HepG2 (cell line): ENCODE data around the gene CCNB2. TPM values are rescaled to one million over a fixed set of nuclear protein-coding genes. Genes with fewer than 3 reads are reported as not detected.

Source experiments
- ATF7 ChIP-seq, 2 experiments: fragments of 450-650 bp in 1 of 2; sonication (generic) in 1 of 2; formaldehyde crosslinking in 1 of 2; IDR thresholded peaks; 2 replicates each; pipeline versions ENCODE4 v1.4.0 to v1.6.1; 2016 to 2020; ENCODE audit warnings: antibody characterized with exemption in 1 of 2, mild to moderate bottlenecking in 1 of 2, missing genetic modification reagents in 1 of 2
- CBFB ChIP-seq: sonication (generic); formaldehyde crosslinking; IDR thresholded peaks from 2 replicates; pipeline ENCODE4 v1.4.0; 2020; ENCODE audit warnings: missing genetic modification reagents
- KDM2A ChIP-seq: sonication (generic); formaldehyde crosslinking; IDR thresholded peaks from 2 replicates; pipeline ENCODE4 v1.4.0; 2020; ENCODE audit warnings: low read depth, missing genetic modification reagents, borderline replicate concordance
- MLX ChIP-seq: IDR thresholded peaks from 2 replicates; pipeline ENCODE4 v1.6.1; 2016
- RBM22 ChIP-seq: fragments of 200-400 bp; formaldehyde crosslinking; optimal IDR thresholded peaks from 2 replicates; pipeline ENCODE3; 2017; ENCODE audit warnings: mild to moderate bottlenecking, low read length, moderate library complexity
- RNF219 ChIP-seq: sonication (generic); formaldehyde crosslinking; IDR thresholded peaks from 2 replicates; pipeline ENCODE4 v1.5.0; 2020; ENCODE audit warnings: mild to moderate bottlenecking, missing genetic modification reagents
- TBX3 ChIP-seq: fragments of 450-650 bp; IDR thresholded peaks from 2 replicates; pipeline ENCODE4 v1.6.1; 2017; ENCODE audit warnings: antibody characterized with exemption, mild to moderate bottlenecking, inconsistent platforms, borderline replicate concordance
- YY1 ChIP-seq: IDR thresholded peaks from 2 replicates; pipeline ENCODE4 v1.6.1; 2011; ENCODE audit warnings: low read length, low read depth, moderate library complexity, mild to moderate bottlenecking; ENCODE audit not compliant: insufficient read depth, insufficient replicate concordance
- ZBTB2 ChIP-seq: sonication (generic); formaldehyde crosslinking; IDR thresholded peaks from 2 replicates; pipeline ENCODE4 v1.8.0; 2022; ENCODE audit warnings: low read depth, missing genetic modification reagents
- ZC3H13 ChIP-seq: sonication (generic); formaldehyde crosslinking; IDR thresholded peaks from 2 replicates; pipeline ENCODE4 v1.8.1; 2023; ENCODE audit warnings: mild to moderate bottlenecking, missing genetic modification reagents, moderate library complexity
- ZFP36 ChIP-seq: fragments of 150-350 bp; IDR thresholded peaks from 2 replicates; pipeline ENCODE4 v1.6.1; 2018; ENCODE audit warnings: borderline replicate concordance, low read length, low read depth; ENCODE audit not compliant: partially characterized antibody
- ZMYM4 ChIP-seq: sonication (generic); formaldehyde crosslinking; IDR thresholded peaks from 2 replicates; pipeline ENCODE4 v1.8.1; 2023; ENCODE audit warnings: mild to moderate bottlenecking, missing genetic modification reagents
- ZNF713 ChIP-seq: sonication (generic); formaldehyde crosslinking; IDR thresholded peaks from 2 replicates; pipeline ENCODE4 v1.4.0; 2020; ENCODE audit warnings: mild to moderate bottlenecking, missing genetic modification reagents
- ZNF775 ChIP-seq: sonication (generic); formaldehyde crosslinking; IDR thresholded peaks from 2 replicates; pipeline ENCODE4 v1.4.0; 2020; ENCODE audit warnings: missing genetic modification reagents, mild to moderate bottlenecking, moderate library complexity, borderline replicate concordance
- ZNF784 ChIP-seq: sonication (generic); formaldehyde crosslinking; IDR thresholded peaks from 2 replicates; pipeline ENCODE4 v1.5.1; 2020; ENCODE audit warnings: missing genetic modification reagents, mild to moderate bottlenecking, borderline replicate concordance
- polyA plus RNA-seq, 8 experiments: library from polyadenylated mRNA; depleted of rRNA in 3 of 8; stranded (reverse) in 7 of 8; unstranded in 1 of 8; fragments of >200 nt; fragmentation: Illumina TruSeq in 4 of 8; extraction: Trizol in 4 of 8; gene quantifications; 2 replicates each; pipeline versions ENCODE4 v1.2.1 to v1.2.3, GENCODE V29; 2011 to 2016; ENCODE audit warnings: low read depth in 4 of 8, missing spikeins in 1 of 8, mixed read lengths in 1 of 8; ENCODE audit not compliant: insufficient read depth in 1 of 8
- total RNA-seq, 5 experiments: library from RNA; depleted of rRNA; stranded (reverse); fragments of >200 nt; fragmentation: Illumina TruSeq; extraction: Trizol; gene quantifications; 2 replicates each; pipeline ENCODE4 v1.2.3, GENCODE V29; 2016; ENCODE audit warnings: low read depth in 1 of 5
- TF ChIP-seq, protein P1 (sequence below), 2 experiments: IDR thresholded peaks; 2 replicates each; pipeline ENCODE4 v1.6.1; 2011 to 2012; ENCODE audit warnings: low read length in 2 of 2, borderline replicate concordance in 1 of 2, low read depth in 1 of 2, mild to moderate bottlenecking in 1 of 2, moderate library complexity in 1 of 2
- TF ChIP-seq, protein P2 (sequence below): sonication (generic); formaldehyde crosslinking; IDR thresholded peaks from 2 replicates; pipeline ENCODE4 v1.4.0; 2020; ENCODE audit warnings: mild to moderate bottlenecking, missing genetic modification reagents

Gene CCNB2
- total and polyA plus RNA-seq, 2 of the 13 experiments (the other 11 are each of a cell fraction or from before 2014, with no cell fraction given) = 43.5 to 80.9 TPM

GRCh38 chr15:59138243-59138642, 33.3 kb downstream of the CCNB2 start (continued):
- TF ChIP-seq ZBTB2 = no peak
- TF ChIP-seq, protein P1, sequence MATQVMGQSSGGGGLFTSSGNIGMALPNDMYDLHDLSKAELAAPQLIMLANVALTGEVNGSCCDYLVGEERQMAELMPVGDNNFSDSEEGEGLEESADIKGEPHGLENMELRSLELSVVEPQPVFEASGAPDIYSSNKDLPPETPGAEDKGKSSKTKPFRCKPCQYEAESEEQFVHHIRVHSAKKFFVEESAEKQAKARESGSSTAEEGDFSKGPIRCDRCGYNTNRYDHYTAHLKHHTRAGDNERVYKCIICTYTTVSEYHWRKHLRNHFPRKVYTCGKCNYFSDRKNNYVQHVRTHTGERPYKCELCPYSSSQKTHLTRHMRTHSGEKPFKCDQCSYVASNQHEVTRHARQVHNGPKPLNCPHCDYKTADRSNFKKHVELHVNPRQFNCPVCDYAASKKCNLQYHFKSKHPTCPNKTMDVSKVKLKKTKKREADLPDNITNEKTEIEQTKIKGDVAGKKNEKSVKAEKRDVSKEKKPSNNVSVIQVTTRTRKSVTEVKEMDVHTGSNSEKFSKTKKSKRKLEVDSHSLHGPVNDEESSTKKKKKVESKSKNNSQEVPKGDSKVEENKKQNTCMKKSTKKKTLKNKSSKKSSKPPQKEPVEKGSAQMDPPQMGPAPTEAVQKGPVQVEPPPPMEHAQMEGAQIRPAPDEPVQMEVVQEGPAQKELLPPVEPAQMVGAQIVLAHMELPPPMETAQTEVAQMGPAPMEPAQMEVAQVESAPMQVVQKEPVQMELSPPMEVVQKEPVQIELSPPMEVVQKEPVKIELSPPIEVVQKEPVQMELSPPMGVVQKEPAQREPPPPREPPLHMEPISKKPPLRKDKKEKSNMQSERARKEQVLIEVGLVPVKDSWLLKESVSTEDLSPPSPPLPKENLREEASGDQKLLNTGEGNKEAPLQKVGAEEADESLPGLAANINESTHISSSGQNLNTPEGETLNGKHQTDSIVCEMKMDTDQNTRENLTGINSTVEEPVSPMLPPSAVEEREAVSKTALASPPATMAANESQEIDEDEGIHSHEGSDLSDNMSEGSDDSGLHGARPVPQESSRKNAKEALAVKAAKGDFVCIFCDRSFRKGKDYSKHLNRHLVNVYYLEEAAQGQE (IDR thresholded peaks at IDR 0.05; ENCODE audit: borderline replicate concordance in 1 of 2, low read depth in 1 of 2, low read length in 2 of 2) = no peak
- no peak for TF ChIP-seq ATF7 (IDR thresholded peaks at IDR 0.05)
- TF ChIP-seq ATF7 (CRISPR knock-in tag; IDR thresholded peaks at IDR 0.05) = no peak
- no peak for TF ChIP-seq MLX
- TF ChIP-seq CBFB (CRISPR knock-in tag) = no peak
- TF ChIP-seq ZNF784 (CRISPR knock-in tag) = no peak
- TF ChIP-seq YY1 = peak; percentile 67
- no peak for TF ChIP-seq RBM22
- TF ChIP-seq KDM2A (CRISPR knock-in tag) = peak; percentile 47; the same call in 1 of the 2 replicates
- no peak for TF ChIP-seq ZFP36
- no peak for TF ChIP-seq RNF219 (CRISPR knock-in tag)
- peak; percentile 78 for TF ChIP-seq ZMYM4
- TF ChIP-seq TBX3 = no peak
- TF ChIP-seq ZNF775 = no peak
- no peak for TF ChIP-seq ZC3H13
- TF ChIP-seq, protein P2, sequence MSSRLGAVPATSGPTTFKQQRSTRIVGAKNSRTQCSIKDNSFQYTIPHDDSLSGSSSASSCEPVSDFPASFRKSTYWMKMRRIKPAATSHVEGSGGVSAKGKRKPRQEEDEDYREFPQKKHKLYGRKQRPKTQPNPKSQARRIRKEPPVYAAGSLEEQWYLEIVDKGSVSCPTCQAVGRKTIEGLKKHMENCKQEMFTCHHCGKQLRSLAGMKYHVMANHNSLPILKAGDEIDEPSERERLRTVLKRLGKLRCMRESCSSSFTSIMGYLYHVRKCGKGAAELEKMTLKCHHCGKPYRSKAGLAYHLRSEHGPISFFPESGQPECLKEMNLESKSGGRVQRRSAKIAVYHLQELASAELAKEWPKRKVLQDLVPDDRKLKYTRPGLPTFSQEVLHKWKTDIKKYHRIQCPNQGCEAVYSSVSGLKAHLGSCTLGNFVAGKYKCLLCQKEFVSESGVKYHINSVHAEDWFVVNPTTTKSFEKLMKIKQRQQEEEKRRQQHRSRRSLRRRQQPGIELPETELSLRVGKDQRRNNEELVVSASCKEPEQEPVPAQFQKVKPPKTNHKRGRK = no peak
- no peak for TF ChIP-seq ZNF713
